HL-60 (cell line): ENCODE data around the gene CIB4.

ENCODE experiments used
- DNase-seq, 2 experiments: peaks; one replicate each; pipeline ENCODE4 v3.0.0-alpha.2; 2010 to 2020; ENCODE audit warnings: low read depth in 1 of 2, low spot score in 1 of 2
- H3K27ac ChIP-seq: fragments of 250-450 bp; sonication (Bioruptor Pico); replicated peaks from 2 replicates; pipeline ENCODE4 v1.5.1; 2020; ENCODE audit warnings: mild to moderate bottlenecking, moderate library complexity
- H3K27me3 ChIP-seq: fragments of 250-450 bp; sonication (Bioruptor Pico); 2 replicates; pipeline ENCODE4 v1.5.1; 2021; ENCODE audit warnings: mild to moderate bottlenecking, moderate library complexity; ENCODE audit not compliant: insufficient read depth, poor library complexity, severe bottlenecking
- H3K4me3 ChIP-seq: replicated peaks from 2 replicates; pipeline ENCODE4 v1.5.1; 2011; ENCODE audit warnings: mild to moderate bottlenecking, control low read depth, low read length; ENCODE audit not compliant: insufficient read depth
- GABPA ChIP-seq: IDR thresholded peaks from 2 replicates; pipeline ENCODE4 v1.6.1; 2012; ENCODE audit warnings: low read depth
- POLR2AphosphoS5 ChIP-seq: IDR thresholded peaks from 2 replicates; pipeline ENCODE4 v1.6.1; 2012; ENCODE audit warnings: low read depth
- SPI1 ChIP-seq: IDR thresholded peaks from 2 replicates; pipeline ENCODE4 v1.6.1; 2012; ENCODE audit warnings: low read depth, mild to moderate bottlenecking, borderline replicate concordance
- TF ChIP-seq, protein P1 (sequence below): IDR thresholded peaks from one replicate; pipeline ENCODE4 v1.5.1; 2011; ENCODE audit warnings: low read length, control low read depth, inconsistent platforms; ENCODE audit not compliant: insufficient read depth
- TF ChIP-seq, protein P2 (sequence below): IDR thresholded peaks from 2 replicates; pipeline ENCODE4 v1.6.1; 2012; ENCODE audit warnings: low read depth; ENCODE audit not compliant: insufficient replicate concordance

The CIB4 gene

GRCh38 chr2:26540961-26541360 is 100.2 kb downstream of the CIB4 start:
- TF ChIP-seq, protein P1, sequence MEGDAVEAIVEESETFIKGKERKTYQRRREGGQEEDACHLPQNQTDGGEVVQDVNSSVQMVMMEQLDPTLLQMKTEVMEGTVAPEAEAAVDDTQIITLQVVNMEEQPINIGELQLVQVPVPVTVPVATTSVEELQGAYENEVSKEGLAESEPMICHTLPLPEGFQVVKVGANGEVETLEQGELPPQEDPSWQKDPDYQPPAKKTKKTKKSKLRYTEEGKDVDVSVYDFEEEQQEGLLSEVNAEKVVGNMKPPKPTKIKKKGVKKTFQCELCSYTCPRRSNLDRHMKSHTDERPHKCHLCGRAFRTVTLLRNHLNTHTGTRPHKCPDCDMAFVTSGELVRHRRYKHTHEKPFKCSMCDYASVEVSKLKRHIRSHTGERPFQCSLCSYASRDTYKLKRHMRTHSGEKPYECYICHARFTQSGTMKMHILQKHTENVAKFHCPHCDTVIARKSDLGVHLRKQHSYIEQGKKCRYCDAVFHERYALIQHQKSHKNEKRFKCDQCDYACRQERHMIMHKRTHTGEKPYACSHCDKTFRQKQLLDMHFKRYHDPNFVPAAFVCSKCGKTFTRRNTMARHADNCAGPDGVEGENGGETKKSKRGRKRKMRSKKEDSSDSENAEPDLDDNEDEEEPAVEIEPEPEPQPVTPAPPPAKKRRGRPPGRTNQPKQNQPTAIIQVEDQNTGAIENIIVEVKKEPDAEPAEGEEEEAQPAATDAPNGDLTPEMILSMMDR, result no peak
- no peak for TF ChIP-seq SPI1
- TF ChIP-seq GABPA, result no peak
- TF ChIP-seq, protein P2, sequence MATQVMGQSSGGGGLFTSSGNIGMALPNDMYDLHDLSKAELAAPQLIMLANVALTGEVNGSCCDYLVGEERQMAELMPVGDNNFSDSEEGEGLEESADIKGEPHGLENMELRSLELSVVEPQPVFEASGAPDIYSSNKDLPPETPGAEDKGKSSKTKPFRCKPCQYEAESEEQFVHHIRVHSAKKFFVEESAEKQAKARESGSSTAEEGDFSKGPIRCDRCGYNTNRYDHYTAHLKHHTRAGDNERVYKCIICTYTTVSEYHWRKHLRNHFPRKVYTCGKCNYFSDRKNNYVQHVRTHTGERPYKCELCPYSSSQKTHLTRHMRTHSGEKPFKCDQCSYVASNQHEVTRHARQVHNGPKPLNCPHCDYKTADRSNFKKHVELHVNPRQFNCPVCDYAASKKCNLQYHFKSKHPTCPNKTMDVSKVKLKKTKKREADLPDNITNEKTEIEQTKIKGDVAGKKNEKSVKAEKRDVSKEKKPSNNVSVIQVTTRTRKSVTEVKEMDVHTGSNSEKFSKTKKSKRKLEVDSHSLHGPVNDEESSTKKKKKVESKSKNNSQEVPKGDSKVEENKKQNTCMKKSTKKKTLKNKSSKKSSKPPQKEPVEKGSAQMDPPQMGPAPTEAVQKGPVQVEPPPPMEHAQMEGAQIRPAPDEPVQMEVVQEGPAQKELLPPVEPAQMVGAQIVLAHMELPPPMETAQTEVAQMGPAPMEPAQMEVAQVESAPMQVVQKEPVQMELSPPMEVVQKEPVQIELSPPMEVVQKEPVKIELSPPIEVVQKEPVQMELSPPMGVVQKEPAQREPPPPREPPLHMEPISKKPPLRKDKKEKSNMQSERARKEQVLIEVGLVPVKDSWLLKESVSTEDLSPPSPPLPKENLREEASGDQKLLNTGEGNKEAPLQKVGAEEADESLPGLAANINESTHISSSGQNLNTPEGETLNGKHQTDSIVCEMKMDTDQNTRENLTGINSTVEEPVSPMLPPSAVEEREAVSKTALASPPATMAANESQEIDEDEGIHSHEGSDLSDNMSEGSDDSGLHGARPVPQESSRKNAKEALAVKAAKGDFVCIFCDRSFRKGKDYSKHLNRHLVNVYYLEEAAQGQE, result no peak
- no peak for TF ChIP-seq POLR2AphosphoS5
- Histone ChIP-seq H3K4me3 (no peak overlapping the region), H3K27me3 (peaks cover 10% of the 10 kb centered on the region), H3K27ac (no peak overlapping the region)
- DNase-seq, result no peak

GRCh38 chr2:26540306-26540705 is 100.9 kb downstream of the CIB4 start:
- H3K4me3 ChIP-seq, result no peak overlapping the region
- peaks cover 4% of the 10 kb centered on the region for H3K27me3 ChIP-seq
- TF ChIP-seq, protein P2, result peak; percentile 77
- no peak for TF ChIP-seq SPI1
- DNase-seq, result no peak
- H3K27ac ChIP-seq, result no peak overlapping the region

GRCh38 chr2:26537826-26538475 is 103.2 kb downstream of the CIB4 start:
- H3K27me3 ChIP-seq, result peaks cover 4% of the 10 kb centered on the region
- H3K4me3 ChIP-seq, result no peak overlapping the region
- TF ChIP-seq POLR2AphosphoS5, result no peak
- TF ChIP-seq, protein P1, result no peak
- TF ChIP-seq GABPA, result no peak
- TF ChIP-seq, protein P2, result no peak
- TF ChIP-seq SPI1, result no peak
- no peak overlapping the region for H3K27ac ChIP-seq
- DNase-seq, result no peak
